Nasal cavity respiratory epithelium epithelial cell of viscerocranial mucosa (primary cell): ENCODE results near the gene CBY2. TPM values are rescaled to one million over a fixed set of nuclear protein-coding genes. Genes with fewer than 3 reads are reported as not detected.

Source experiments
- total RNA-seq: library from RNA; depleted of rRNA; stranded (reverse); fragments of >200 nt; gene quantifications from 2 replicates; pipeline ENCODE4 v1.2.3, GENCODE V29; 2014

CBY2 gene
- total RNA-seq, result under 0.01 and 0.07 TPM in 2 replicates

GRCh38 chr13:45702088-45702487 is at the start of gene CBY2:
Gene CBY2 (plus strand): TSS chr13:45702320. CDS start chr13:45702391, 71 bp downstream.

Other genes starting within 250 kb of the CBY2 start
- gene COG3, start 237.4 kb upstream of the CBY2 start, total RNA-seq, result 47.8 and 60.5 TPM in 2 replicates
- not detected in 2 replicates for gene ERICH6B, start 86.6 kb upstream of the CBY2 start, total RNA-seq
- gene SIAH3, start 149.4 kb downstream of the CBY2 start, total RNA-seq, result under 0.01 TPM in 1 of 2 replicates, not detected in the other